Stimulated activated naive CD8-positive, alpha-beta T cell treated with anti-CD3 and anti-CD28 coated beads, Interleukin-15, Interleukin-2, amounts not matched to agents 100 U/mL and 50 U/mL, for 24 hours (primary cell): Measurements from ENCODE around the gene ANKRD33B.
A peak's percentile ranks its signal among the peaks of the same experiment; 100 is the strongest.

Experiments used
- ATAC-seq: fragments of 150-1000 bp; cut with Tn5 transposase; one replicate; pipeline ENCODE4 v1.10.0; 2021
- DNase-seq: peaks from one replicate; pipeline ENCODE4 v3.0.0; 2021

The ANKRD33B gene

GRCh38 chr5:10700516-10700915 lies 136.6 kb downstream of the ANKRD33B start:
- DNase-seq (no peak), ATAC-seq (no peak)

DNA sequence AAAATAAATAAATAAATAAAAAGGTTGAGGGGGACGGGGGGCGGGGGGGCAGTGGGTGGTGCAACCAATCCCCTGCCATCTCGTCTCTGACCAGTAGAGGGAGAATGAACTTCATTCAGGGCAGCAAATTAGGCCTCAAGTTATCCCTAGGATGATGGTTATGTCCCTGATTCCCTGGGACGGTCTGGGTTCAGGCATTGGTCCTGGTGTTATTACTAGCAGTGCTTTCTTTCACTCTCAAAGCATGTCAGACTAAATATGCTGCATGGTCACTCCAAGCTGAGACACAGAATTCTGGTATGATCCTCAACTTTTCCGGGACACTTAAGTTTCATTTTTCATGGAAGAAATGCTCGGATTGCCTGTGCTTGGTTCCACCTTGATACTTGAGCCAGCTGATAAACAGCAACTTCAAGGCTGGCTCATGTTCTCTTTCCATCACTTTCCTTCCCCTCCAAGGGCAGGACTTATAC lies 137.7 kb downstream of the ANKRD33B start:
- ATAC-seq (no peak), DNase-seq (peak; percentile 62)

DNA sequence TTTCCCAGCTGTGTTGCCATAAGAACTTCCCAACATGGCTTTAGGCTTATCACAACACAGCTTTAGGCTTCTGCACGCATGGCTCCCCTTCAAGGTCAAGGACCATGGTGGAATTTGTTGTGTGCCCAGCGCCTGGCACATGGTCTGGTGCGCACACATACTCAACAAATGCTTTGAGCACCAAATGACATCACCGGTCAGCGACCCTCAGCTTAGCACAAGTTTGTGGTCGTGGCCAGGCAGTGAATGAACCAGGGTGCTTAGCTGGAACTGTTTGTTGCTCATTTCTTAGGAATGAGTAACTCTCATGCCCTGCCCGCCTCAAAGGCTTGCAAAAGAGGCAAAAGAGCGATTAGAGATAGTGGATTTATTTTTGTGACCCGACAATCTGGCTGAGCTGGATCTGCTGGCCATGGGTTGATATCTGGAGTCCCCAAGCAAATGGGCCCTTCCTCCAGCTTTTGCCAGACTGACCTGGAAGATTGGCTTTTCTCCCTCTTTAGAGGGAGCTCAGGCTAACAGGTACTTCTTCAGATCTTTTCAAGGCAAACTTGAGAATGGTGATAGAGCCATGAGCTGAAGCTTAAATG lies 138.3 kb downstream of the ANKRD33B start:
- DNase-seq (no peak), ATAC-seq (no peak)

GRCh38 chr5:10702911-10703491 lies 139.1 kb downstream of the ANKRD33B start:
- DNase-seq (no peak), ATAC-seq (no peak)

- ATAC-seq (no peak), DNase-seq (no peak)
Measured at GRCh38 chr5:10703676-10704075, 139.8 kb downstream of the ANKRD33B start.

DNA sequence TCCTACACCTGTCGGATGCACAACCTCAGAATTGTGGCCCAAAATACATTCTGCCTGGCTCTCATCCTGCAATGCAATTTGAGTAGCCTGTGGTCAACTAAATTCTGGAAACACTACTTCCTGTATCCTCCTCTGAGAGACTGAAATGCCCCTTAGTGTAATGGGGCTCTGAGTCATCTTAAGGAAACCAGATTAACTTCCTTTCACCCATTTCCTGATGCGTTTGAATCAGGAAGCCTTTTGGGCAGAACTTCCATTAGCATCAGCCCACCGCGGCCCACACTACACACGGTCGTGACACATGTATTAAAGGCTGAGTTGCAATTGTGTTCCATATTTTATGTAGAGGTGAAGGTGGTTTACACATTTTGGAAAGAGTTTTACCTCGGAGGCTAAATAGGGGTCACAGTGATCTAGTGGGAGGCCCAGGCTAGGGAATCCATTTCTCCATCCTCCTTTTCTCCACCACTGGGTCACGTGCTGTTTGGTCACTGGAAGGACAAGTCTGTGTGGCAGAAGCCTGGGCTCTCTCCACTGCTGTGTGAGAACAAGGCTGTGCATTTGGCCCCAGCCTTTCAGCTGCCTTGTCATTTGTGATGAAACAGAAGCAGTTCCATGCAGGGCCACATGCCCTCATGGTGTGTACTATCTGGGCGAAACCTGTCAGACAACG lies 141.2 kb downstream of the ANKRD33B start:
- DNase-seq (peak; percentile 25), ATAC-seq (peak; percentile 56)

- no peak for DNase-seq
- no peak for ATAC-seq
Measured at GRCh38 chr5:10705747-10706146, 141.9 kb downstream of the ANKRD33B start.

DNA sequence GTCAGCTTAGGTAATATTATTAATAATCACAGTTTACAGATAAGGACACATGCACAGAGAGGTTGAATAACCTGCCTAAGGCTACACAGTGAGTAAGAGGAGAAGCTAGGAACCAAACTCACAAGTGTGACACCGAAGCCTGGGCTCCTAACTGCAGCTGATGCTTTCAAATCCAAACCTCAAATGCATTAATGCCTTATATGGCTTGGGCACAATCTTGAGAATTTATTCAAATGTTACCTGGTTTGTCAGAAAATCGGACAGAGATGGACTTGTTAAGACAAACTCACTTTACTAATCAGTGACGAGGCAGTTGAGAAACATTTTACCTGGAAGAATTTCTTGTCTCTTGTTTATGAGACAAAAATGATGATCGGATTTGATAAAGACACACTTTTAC lies 142.5 kb downstream of the ANKRD33B start:
- no peak for DNase-seq
- ATAC-seq, result no peak
